Measurements from ENCODE around the gene RNU5D-1. TPM values are rescaled to one million over a fixed set of nuclear protein-coding genes. Genes with fewer than 3 reads are reported as not detected.
A peak's percentile ranks its signal among the peaks of the same experiment; 100 is the strongest.

The RNU5D-1 gene
- total and polyA plus RNA-seq, 2 donors from 2014 or later, result not detected

DNA sequence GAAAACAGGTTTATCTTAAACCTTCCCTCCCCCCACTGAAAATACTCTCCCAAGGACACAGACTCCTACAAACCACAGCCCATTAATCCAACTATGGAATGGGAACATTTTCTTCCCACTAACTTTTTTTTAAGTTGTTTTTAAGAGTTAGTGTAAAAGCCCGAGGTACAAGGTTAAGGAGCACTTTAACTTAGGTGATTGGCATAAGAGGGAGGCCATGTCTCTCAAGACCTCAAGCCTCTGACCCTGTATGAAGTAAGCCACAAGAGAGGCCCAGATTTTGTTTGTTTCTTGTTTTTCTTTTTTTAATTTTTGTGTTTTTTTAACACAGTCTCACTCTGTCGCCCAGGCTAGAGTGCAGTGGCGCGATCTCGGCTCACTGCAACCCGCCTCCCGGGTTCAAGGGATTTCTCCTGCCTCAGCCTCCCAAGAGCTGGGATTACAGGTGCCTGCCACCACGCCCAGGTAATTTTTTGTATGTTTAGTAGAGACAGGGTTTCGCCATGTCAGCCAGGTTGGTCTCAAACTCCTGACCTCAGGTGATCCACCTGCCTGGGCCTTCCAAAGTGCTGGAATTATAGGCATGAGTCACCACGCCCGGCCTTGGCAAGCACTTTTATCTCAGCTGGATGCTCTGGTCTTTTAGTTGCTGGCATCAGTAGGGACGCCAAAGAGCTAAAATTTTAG is 42.1 kb downstream of the RNU5D-1 start:
- H3K9me3 ChIP-seq (ENCODE audit: control insufficient read depth in 2 of 3, insufficient read depth in 1 of 3, low read length in 3 of 3), result no peaks in the 10 kb centered on the region
- DNase-seq (peak in 2 of 5 donors; percentile 14 to 17), FAIRE-seq (no peak)
- no peaks in the 10 kb centered on the region for H3K4me1 ChIP-seq (ENCODE audit: control insufficient read depth in 2 of 3, insufficient read depth in 2 of 3, low read depth in 1 of 3, low read length in 3 of 3)
- no peaks in the 10 kb centered on the region for H3K36me3 ChIP-seq (ENCODE audit: control insufficient read depth in 2 of 3, insufficient read depth in 3 of 3, low read length in 3 of 3)
- intact Hi-C loops (cut with DNase I), result no loop called here
- no peak overlapping the region for H3K4me3 ChIP-seq (ENCODE audit: low read length in 3 of 3)
- H3K9ac ChIP-seq (ENCODE audit: low read length in 3 of 3), result no peak overlapping the region
- TF ChIP-seq, protein P1, sequence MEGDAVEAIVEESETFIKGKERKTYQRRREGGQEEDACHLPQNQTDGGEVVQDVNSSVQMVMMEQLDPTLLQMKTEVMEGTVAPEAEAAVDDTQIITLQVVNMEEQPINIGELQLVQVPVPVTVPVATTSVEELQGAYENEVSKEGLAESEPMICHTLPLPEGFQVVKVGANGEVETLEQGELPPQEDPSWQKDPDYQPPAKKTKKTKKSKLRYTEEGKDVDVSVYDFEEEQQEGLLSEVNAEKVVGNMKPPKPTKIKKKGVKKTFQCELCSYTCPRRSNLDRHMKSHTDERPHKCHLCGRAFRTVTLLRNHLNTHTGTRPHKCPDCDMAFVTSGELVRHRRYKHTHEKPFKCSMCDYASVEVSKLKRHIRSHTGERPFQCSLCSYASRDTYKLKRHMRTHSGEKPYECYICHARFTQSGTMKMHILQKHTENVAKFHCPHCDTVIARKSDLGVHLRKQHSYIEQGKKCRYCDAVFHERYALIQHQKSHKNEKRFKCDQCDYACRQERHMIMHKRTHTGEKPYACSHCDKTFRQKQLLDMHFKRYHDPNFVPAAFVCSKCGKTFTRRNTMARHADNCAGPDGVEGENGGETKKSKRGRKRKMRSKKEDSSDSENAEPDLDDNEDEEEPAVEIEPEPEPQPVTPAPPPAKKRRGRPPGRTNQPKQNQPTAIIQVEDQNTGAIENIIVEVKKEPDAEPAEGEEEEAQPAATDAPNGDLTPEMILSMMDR (IDR thresholded peaks at IDR 0.05; ENCODE audit: borderline replicate concordance, extremely low read depth, insufficient read depth), result no peak
- peaks cover 2% of the 10 kb centered on the region for H3K27me3 ChIP-seq (ENCODE audit: control insufficient read depth, insufficient read depth, low read length)
- H3K27ac ChIP-seq (ENCODE audit: low read depth in 2 of 2, low read length in 2 of 2), result no peak overlapping the region

DNA sequence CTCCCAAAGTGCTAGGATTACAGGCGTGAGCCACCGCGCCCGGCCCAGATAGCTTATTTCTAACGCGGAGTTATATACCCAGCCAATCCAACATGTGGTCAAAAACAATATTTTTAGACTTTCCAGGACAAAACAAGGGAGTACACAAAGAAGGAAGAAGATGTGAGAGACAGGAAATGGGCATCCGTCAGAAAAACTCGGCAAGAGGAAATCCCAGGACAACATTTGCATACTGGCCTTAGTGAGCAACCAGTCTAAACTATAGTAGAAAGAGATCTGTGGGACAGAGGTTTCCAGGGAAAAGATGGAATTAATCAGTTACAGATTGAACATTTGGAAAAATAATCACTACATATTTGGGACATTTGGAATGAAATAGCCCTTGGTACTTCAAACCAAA is 45.1 kb downstream of the RNU5D-1 start:
- no peak for DNase-seq
- Histone ChIP-seq H3K9ac (ENCODE audit: low read length in 3 of 3) (no peak overlapping the region), H3K4me1 (ENCODE audit: control insufficient read depth in 2 of 3, insufficient read depth in 2 of 3, low read depth in 1 of 3, low read length in 3 of 3) (peaks cover 0 to 8% (median 5%) of the 10 kb centered on the region in 3 donors), H3K4me3 (ENCODE audit: low read length in 3 of 3) (no peak overlapping the region), H3K36me3 (ENCODE audit: control insufficient read depth in 2 of 3, insufficient read depth in 3 of 3, low read length in 3 of 3) (no peaks in the 10 kb centered on the region), H3K27ac (ENCODE audit: low read depth in 2 of 2, low read length in 2 of 2) (no peak overlapping the region), H3K9me3 (ENCODE audit: control insufficient read depth in 2 of 3, insufficient read depth in 1 of 3, low read length in 3 of 3) (no peaks in the 10 kb centered on the region), H3K27me3 (ENCODE audit: control insufficient read depth, insufficient read depth, low read length) (peaks cover 2% of the 10 kb centered on the region)
- FAIRE-seq, result no peak
- TF ChIP-seq, protein P1 (IDR thresholded peaks at IDR 0.05; ENCODE audit: borderline replicate concordance, extremely low read depth, insufficient read depth), result no peak
- intact Hi-C loops (cut with DNase I), result no loop called here

DNA sequence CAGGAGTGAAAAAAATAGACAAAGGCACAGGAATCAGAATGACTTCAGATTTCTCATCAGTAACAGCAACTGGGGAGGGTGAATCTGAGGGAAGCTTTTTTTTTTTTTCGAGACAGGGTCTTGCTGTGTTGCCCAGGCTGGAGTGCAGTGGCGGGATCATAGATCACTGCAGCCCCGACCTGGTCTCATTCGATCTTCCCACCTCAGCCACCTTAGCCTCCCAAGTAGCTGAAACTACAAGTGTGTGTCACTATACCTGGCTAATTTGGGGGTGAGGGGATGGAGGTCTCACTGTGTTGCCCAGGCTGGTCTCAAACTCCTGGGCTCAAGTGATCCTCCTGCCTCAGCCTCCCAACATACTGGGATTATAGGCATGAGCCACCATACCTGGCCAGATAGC is 45.8 kb downstream of the RNU5D-1 start:
- FAIRE-seq (no peak), DNase-seq (peak in 1 of 5 donors; percentile 12)
- H3K9ac ChIP-seq (ENCODE audit: low read length in 3 of 3), result no peak overlapping the region
- H3K27me3 ChIP-seq (ENCODE audit: control insufficient read depth, insufficient read depth, low read length), result peaks cover 2% of the 10 kb centered on the region
- intact Hi-C loops (cut with DNase I), result no loop called here
- peaks cover 0 to 8% (median 5%) of the 10 kb centered on the region in 3 donors for H3K4me1 ChIP-seq (ENCODE audit: control insufficient read depth in 2 of 3, insufficient read depth in 2 of 3, low read depth in 1 of 3, low read length in 3 of 3)
- TF ChIP-seq, protein P1 (IDR thresholded peaks at IDR 0.05; ENCODE audit: borderline replicate concordance, extremely low read depth, insufficient read depth), result no peak
- no peak overlapping the region for H3K4me3 ChIP-seq (ENCODE audit: low read length in 3 of 3)
- H3K36me3 ChIP-seq (ENCODE audit: control insufficient read depth in 2 of 3, insufficient read depth in 3 of 3, low read length in 3 of 3), result no peaks in the 10 kb centered on the region
- no peaks in the 10 kb centered on the region for H3K9me3 ChIP-seq (ENCODE audit: control insufficient read depth in 2 of 3, insufficient read depth in 1 of 3, low read length in 3 of 3)
- no peak overlapping the region for H3K27ac ChIP-seq (ENCODE audit: low read depth in 2 of 2, low read length in 2 of 2)

Measured in kidney (tissue), 14 donors.